ENCODE measurements around the gene UNC13A.

UNC13A gene

DNA sequence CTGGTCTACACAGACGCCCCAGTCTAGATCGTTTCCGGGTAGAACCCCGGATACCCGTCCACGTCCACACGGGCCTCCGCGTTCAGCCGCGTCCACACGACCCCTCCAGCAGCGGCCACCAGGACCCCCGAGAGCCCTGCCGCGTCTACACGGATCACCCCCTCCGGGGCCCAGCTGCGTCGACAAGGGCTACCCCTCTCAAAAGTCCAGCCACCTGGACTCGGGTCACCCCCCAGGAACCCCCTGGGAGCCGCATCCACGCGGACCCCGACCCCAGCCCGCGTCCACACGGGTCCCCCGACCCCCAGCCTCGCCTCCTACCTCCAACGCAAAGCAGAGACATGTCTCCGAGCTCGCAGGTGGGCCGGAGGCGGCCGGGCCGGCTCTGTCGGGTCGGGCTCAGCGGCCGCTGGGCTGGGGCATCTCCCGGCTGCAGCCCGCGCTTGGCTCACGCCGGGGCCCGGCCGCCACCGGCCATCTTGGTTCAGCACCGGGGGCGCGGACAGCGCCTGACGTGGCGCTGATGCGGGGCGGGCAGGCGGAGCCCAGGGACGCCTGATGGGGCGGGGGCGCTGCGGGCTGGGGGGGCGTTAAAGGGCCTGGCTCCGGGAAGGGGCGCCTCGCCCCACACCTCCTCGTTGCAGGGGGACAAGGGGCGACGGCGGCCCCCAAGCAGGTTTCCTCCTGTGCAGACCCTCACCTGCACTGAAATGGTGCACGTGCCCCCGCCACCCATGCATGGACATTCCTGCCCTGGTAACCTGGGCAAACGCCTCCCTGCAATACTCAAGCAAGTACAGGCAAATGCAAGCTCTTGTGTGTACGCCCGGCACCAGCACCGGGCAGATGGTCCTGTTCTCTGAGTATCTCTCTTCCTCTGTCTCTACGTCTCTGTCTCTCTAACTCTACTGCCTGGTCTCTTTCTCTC, at the start of gene UNC13A:
TSS of gene UNC13A (minus strand) at position 498 of the 928 bp plus-strand sequence. CDS start at position 343, 155 bp downstream.
- FAIRE-seq (no peak), DNase-seq (ENCODE audit: low spot score) (no peak)

DNA sequence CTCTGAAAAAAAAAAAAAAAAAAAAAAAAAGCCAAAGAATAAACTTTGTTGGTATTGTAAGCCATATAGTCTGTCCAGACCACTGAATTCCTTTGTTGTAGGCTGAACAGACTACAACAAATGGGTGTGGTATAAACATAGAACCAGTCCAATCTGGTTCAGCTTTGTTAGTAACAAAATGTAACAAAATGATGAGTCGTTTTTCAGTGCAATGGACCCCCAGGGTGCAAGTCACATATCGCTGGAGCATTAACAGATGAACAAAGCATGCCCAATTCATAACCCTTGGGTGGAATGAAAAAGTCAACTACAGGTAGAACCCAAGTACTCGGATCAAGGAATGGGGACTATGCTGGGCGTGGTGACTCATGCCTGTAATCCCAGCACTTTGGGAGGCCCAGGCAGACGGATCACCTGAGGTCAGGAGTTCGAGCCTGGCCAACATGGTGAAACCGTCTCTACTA, 49.6 kb upstream of the UNC13A start:
- DNase-seq (ENCODE audit: low spot score) (peak; percentile 7), FAIRE-seq (no peak)

DNA sequence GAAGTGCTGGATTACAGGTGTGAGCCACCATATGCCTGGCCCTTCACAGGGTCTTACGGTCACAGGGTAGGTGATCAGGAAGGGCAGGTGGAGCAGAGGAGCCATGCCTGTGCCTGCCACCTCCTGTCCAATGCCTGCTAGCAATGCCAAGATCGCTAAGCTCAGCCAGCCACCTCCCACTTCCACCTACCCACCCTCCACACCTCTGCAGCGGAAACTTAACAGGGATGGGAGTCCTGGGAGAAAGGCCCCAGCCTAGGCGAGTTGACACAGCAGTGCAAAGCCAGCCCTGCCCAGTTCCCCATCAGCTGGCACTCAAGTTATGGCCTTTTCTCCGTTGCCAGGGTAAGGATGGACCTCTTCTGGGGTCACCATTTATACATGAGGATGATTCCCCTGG, 47.3 kb upstream of the UNC13A start:
- DNase-seq (ENCODE audit: low spot score) (no peak), FAIRE-seq (no peak)

DNA sequence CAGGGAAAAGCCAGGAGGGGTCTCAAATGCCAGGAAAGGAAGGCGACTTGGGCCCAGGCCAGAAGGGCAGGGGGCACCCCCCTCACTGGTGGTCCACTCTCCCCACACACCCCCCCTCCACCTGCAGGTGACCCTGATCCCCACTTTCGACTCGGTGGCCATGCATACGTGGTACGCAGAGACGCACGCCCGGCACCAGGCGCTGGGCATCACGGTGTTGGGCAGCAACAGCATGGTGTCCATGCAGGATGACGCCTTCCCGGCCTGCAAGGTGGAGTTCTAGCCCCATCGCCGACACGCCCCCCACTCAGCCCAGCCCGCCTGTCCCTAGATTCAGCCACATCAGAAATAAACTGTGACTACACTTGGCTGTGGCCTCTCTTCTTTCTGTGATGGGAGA, 46.0 kb upstream of the UNC13A start:
- FAIRE-seq (no peak), DNase-seq (ENCODE audit: low spot score) (no peak)

DNA sequence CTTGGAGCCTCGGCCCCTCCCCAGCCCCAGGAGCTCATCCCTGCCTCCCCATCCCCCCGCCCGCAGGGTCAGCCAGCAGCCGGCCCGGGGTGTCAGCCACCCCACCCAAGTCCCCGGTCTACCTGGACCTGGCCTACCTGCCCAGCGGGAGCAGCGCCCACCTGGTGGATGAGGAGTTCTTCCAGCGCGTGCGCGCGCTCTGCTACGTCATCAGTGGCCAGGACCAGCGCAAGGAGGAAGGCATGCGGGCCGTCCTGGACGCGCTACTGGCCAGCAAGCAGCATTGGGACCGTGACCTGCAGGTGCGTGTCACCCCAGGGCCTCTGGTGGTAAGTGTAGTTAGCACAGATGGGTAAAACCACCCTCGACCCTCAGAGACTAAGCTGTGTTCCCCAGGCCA, 45.0 kb upstream of the UNC13A start:
- no peak for FAIRE-seq
- DNase-seq (ENCODE audit: low spot score): no peak

DNA sequence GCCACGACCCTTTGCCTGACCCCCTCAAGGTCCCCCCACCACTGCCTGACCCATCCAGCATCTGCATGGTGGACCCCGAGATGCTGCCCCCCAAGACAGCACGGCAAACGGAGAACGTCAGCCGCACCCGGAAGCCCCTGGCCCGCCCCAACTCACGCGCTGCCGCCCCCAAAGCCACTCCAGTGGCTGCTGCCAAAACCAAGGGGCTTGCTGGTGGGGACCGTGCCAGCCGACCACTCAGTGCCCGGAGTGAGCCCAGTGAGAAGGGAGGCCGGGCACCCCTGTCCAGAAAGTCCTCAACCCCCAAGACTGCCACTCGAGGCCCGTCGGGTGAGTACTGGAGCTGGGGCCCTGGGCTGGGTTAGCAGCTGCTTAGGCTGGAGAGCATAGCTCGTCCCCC, 39.7 kb upstream of the UNC13A start:
- FAIRE-seq: no peak
- no peak for DNase-seq (ENCODE audit: low spot score)

DNA sequence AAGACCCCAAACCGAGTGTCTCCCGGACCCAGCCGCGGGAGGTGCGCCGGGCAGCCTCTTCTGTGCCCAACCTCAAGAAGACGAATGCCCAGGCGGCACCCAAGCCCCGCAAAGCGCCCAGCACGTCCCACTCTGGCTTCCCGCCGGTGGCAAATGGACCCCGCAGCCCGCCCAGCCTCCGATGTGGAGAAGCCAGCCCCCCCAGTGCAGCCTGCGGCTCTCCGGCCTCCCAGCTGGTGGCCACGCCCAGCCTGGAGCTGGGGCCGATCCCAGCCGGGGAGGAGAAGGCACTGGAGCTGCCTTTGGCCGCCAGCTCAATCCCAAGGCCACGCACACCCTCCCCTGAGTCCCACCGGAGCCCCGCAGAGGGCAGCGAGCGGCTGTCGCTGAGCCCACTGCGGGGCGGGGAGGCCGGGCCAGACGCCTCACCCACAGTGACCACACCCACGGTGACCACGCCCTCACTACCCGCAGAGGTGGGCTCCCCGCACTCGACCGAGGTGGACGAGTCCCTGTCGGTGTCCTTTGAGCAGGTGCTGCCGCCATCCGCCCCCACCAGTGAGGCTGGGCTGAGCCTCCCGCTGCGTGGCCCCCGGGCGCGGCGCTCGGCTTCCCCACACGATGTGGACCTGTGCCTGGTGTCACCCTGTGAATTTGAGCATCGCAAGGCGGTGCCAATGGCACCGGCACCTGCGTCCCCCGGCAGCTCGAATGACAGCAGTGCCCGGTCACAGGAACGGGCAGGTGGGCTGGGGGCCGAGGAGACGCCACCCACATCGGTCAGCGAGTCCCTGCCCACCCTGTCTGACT, 39.0 kb upstream of the UNC13A start:
- DNase-seq (ENCODE audit: low spot score) (no peak), FAIRE-seq (no peak)

DNA sequence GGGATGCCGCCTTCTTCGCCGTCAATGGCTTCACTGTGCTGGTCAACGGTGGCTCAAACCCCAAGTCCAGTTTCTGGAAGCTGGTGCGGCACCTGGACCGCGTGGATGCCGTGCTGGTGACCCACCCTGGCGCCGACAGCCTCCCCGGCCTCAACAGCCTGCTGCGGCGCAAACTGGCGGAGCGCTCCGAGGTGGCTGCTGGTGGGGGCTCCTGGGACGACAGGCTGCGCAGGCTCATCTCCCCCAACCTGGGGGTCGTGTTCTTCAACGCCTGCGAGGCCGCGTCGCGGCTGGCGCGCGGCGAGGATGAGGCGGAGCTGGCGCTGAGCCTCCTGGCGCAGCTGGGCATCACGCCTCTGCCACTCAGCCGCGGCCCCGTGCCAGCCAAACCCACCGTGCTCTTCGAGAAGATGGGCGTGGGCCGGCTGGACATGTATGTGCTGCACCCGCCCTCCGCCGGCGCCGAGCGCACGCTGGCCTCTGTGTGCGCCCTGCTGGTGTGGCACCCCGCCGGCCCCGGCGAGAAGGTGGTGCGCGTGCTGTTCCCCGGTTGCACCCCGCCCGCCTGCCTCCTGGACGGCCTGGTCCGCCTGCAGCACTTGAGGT, 38.1 kb upstream of the UNC13A start:
- DNase-seq (ENCODE audit: low spot score): no peak
- FAIRE-seq: no peak

DNA sequence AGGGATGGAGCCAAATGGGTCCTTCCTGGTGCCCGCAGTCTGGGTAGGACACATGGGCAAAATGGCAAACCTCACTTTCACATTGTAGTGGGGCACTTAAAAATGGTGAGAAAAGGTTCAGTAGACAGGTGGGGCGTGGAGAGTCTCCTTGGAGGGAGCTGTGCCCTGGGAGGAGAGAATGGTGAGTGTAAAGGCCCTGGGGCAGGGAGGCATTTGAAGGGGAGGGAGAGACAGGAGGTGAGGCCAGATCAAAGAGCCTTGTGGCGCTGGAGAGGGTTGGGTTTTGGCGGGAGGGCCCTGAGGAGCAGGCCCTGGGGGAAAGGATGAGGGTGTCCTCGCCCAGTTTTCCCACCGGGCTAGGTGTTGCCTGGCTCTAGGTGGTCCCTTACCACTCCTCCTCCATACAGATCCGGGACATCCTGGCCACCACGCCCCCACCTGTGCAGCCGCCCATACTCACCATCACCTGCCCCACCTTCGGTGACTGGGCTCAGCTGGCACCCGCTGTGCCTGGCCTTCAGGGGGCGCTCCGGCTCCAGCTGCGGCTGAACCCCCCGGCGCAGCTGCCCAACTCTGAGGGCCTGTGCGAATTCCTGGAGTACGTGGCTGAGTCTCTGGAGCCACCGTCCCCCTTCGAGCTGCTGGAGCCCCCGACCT, 37.4 kb upstream of the UNC13A start:
- DNase-seq (ENCODE audit: low spot score): no peak
- FAIRE-seq: no peak

DNA sequence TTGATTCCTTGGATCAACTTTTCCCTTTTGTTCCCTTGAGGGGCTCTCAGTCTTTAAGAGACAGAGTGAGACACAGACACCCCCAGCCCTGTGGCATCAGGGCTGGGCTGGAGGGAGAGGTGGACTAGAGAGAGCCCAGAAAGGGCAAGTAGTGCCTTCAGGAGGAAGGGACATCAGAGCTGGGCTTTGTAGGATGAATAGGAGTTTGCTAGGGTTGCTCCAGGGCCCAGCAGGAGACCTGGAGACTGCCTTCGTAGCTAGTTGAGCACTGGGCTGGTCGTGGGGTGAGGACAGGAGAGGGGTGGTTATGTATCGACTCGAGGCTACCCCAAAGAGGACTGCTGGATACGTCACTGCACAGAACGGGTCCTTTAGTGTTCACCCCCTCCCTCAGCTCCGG, 36.5 kb upstream of the UNC13A start:
- FAIRE-seq (no peak), DNase-seq (ENCODE audit: low spot score) (no peak)

DNA sequence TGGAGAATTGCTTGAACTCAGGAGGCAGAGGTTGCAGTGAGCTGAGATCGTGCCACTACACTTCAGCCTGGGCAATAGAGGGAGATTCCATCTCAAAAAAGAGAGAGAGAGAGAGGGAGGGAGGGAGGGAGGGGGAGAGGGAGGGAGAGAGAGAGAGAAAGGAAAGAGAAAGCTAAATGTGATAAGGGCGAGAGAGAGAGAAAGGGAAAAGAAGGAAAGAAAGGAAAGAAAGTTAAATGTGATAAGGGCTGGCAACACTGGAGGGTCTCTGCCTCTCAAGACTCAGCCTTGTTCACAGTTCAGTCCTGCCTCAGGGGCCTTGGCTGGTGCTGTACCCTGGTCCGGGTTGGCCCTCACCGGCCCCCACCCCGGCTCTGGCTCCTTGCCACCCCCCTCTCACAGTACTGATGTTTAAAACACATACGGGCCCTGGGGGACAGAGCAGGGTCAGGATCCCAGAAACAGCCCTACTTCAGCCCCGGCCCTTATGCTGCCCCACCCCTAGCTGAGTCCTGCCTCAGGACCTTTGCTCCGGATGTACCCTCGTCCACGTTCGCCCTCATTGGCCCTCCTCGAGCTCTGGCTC, 34.6 kb upstream of the UNC13A start:
- no peak for FAIRE-seq
- no peak for DNase-seq (ENCODE audit: low spot score)

DNA sequence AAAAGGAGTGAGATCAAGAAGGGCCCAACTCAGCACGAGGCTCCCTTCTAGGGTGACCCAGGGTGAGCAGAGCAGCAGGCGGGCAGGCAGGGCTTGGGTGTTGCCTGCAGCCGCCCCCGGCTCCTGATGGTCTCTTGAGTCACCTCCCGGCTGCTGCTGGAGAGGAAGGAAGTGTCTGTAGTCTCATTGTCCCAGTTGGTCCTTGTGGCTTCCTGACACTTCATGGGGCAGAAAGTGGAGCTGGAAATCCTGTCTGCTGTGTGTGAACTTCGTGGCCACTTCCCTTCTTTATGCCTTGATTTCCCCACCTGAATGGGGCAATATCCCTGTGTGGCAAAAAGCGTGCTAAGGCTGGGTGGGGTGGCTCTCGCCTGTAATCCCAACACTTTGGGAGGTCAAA, 33.7 kb upstream of the UNC13A start:
- DNase-seq (ENCODE audit: low spot score) (peak; percentile 47), FAIRE-seq (no peak)

DNA sequence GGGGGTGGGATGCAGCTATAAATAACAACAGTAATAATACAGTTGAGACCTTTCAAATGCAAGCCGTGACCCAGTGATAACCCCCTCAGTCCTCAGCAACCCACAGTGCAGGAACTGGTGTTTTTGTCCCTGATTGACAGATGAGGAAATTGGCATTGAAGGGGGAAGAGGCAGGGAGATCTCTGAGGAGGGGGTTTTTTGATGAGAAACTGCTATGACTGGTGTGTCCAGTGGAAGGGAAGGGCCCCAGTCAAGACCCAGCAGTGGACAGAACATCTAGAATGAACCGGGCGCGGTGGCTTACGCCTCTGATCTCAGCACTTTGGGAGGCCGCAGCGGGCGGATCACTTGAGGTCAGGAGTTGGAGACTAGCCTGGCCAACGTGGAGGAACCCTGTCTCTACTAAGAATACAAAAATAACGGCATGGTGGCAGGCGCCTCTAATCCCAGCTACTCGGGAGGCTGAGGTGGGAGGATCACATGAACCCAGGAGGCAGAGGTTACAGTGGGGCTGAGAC, 33.0 kb upstream of the UNC13A start:
- FAIRE-seq: no peak
- DNase-seq (ENCODE audit: low spot score): no peak

DNA sequence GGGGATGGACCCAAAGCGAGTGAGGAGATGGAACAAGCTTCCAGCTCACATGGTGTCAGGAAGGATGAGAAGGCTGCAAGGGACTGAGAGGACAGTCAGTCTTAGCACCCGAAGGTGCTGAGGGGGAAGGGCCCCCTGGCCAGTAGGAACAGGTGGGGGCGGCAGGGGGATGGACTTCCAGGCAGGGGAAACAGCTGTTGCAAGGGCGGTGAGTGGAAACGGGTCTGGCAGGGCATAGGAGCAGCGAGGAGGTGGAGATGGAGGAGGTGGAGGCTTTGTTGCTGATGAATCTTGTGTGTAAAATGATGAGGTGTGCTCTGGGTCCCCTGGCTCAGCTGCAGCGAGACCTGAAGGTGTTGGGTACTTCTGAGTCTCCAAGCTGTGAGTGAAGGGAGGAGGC, 32.3 kb upstream of the UNC13A start:
- no peak for FAIRE-seq

DNA sequence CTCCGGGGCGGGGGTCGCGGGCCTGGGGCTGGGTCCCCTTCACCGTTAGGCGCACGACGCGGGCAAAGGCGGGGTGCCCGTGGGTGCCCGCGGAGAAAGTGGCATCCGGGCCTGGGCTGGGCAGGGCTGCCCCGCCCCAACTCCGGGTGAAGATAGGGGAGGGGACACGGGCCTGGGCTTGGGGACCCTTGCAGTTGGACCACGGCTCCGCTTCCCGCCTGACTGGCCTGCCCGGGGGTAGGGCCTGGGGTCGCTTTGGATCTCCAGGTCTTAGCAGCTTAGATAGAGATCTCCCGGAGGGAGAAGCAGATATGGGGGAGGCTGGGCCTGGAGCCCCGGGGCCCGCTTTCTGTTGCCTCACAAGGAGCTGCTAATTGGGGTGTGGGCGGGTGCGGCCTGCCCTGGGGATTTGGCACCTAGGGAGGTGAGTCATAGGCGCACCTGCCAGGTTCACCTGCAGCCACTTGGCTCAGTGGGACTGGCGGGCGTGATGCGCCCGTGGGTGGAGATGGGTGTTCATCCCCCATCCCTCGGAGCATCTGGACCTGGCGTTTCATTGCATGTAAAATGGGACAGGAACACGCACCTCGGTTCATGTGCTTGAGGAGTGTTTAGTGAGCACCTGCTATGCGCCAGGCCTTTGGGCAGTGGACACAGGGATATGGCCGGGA, 31.7 kb upstream of the UNC13A start:
- no peak for DNase-seq (ENCODE audit: low spot score)
- no peak for FAIRE-seq

More for the DNA sequence above, 32.3 kb upstream of the UNC13A start:
- DNase-seq (ENCODE audit: low spot score): no peak

DNA sequence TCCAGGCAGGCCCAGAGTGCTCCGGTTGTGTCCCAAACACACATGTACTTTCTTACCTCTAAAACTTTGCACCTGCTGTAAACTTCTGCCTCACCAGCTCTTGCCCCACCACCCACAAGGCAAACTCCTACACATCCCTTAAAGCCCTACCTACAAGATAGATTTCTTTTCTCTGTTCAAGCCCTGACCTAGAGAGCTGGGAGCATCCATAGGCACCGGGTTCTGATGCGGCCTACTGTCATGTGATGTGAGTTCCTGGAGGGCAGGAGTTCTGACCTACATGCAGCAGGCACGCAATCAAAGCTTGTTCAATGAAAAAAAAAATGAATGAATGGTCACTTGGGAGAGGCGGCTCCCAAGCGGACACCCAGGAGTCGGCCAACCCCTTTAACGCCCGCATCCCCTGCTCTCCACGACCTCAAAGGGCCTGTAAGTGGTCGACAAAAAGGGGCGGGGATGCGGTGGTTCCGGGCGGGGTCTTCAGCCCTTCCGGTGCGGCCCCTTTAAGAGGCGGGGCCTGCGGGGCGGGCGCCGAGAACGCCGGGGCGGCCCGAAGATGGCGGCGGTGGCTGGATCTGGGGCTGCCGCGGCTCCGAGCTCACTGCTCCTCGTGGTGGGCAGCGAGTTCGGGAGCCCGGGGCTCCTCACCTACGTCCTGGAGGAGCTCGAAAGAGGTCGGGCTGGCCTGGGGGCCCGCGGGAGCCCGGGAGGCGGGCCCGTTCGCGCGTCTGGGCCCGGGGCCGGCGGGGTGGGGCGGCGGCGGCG, 31.0 kb upstream of the UNC13A start, which contains the start of gene MAP1S:
TSS of gene MAP1S (plus strand) at position 534 of the 765 bp plus-strand sequence. CDS start at position 557, 23 bp downstream.
- FAIRE-seq (no peak), DNase-seq (ENCODE audit: low spot score) (peak; percentile 27)

DNA sequence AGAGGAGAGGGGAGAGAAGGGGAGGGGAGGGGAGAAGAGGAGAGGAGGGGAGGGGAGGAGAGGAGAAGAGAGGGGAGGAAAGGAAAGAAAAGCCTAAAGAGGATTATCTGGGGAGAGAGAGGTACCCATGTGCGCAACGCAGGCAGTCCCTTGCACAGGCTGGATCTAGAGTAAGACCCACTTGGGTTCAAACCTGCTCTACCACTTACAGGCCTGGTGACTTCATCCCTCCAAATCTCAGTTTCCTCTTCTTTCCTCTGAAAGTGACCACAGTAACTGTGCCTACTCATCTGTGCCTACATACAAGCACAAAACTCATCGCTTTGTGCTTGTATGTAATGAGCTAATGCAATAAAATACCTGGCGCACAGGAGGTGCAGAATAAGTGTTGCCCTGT, 30.4 kb upstream of the UNC13A start:
- FAIRE-seq (no peak), DNase-seq (ENCODE audit: low spot score) (no peak)

DNA sequence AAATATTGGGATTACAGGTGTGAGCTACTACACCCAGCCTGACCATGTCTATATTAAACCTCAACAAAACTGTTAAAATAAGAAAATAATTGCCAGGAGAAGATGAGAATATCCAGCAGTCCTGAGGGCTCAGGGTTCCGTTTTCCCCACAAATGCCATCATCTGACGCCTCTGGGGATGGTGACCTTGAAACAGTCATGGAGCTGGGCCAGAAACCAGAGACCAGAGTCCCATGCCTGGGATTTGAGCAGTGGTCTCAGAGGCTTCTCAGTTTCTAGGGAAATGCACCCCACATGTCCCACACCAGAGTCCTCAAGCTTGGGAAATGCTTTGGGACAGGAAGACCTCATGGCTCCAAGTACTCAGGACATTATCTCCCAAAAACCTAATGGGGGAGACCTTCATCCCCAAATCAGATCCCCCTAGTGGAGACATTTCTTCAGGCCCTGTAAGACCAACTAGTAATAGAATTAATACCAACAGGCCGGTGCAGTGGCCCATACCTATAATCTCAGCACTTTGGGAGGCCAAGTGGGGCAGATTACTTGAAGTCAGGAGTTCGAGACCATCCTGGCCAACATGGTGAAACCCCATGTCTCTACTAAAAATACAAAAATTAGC, 28.3 kb upstream of the UNC13A start:
- FAIRE-seq (no peak), DNase-seq (ENCODE audit: low spot score) (no peak)

DNA sequence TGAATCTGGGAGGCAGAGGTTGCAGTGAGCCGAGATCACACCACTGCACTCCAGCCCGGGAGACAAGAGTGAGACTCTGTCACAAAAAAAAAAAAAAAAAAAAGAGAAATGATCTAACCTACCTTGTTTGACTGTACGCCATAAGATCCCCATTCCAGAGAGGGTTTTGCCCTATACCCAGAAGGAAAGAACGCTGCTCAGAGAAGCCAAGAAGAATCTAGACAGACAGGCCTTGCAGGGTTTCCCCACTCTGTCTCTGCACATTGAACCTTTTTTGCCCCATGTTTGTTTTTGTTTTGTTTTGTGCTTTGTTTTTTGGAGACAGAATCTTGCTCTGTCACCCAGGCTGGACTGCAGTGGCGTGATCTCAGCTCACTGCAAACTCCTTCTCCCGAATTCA, 23.7 kb upstream of the UNC13A start:
- DNase-seq (ENCODE audit: low spot score) (no peak), FAIRE-seq (no peak)
